Prostate gland (tissue), 2 donors: ENCODE measurements around the gene NFASC.

Source experiments
- POLR2AphosphoS5 ChIP-seq: sonication (generic); formaldehyde crosslinking; IDR thresholded peaks from one replicate; pipeline ENCODE4 v1.6.1; 2017; ENCODE audit warnings: antibody characterized with exemption
- TF ChIP-seq, protein P1 (sequence below), 4 experiments: fragments of 200-600 bp in 2 of 4; fragments of 450-650 bp in 2 of 4; sonication (generic) in 2 of 4; IDR thresholded peaks; 1 replicate in 3 of 4; 2 replicates in 1 of 4; pipeline ENCODE4 v1.5.1; 2016 to 2019; ENCODE audit warnings: antibody characterized with exemption in 4 of 4, mild to moderate bottlenecking in 2 of 4, moderate library complexity in 2 of 4

DNA sequence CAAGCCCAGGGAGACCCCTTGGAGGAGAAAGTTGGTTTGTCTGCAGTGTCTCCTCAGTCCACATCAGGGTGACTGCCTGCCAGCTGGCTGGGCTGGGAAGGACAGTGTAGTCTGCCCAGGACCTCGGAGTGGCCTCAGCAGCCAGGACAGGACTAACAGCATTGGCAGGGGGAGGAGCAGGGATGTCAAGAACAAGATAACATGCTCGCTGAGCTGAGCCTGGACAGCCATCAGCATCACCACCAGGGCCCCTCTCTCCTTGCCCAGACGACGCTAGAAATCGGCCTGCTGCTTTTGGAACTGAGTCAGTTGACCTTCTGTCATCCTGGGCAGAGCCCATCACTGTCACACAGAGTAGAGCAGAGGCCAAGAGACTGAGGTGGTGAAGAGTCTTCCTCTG is 88.7 kb downstream of the NFASC start:
- no peak for TF ChIP-seq POLR2AphosphoS5
- TF ChIP-seq, protein P1, sequence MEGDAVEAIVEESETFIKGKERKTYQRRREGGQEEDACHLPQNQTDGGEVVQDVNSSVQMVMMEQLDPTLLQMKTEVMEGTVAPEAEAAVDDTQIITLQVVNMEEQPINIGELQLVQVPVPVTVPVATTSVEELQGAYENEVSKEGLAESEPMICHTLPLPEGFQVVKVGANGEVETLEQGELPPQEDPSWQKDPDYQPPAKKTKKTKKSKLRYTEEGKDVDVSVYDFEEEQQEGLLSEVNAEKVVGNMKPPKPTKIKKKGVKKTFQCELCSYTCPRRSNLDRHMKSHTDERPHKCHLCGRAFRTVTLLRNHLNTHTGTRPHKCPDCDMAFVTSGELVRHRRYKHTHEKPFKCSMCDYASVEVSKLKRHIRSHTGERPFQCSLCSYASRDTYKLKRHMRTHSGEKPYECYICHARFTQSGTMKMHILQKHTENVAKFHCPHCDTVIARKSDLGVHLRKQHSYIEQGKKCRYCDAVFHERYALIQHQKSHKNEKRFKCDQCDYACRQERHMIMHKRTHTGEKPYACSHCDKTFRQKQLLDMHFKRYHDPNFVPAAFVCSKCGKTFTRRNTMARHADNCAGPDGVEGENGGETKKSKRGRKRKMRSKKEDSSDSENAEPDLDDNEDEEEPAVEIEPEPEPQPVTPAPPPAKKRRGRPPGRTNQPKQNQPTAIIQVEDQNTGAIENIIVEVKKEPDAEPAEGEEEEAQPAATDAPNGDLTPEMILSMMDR (IDR thresholded peaks at IDR 0.05) = no peak
